Stimulated activated CD4-positive, alpha-beta T cell treated with anti-CD3 and anti-CD28 coated beads, TNF-alpha, amount 100 ng/mL, for 1 hour (primary cell): Measurements from ENCODE around the gene HRH1.
"Not testable (repeated sequence)": the region's sequence is repeated elsewhere in the genome, so short reads cannot be mapped to it uniquely, and the experiment has no call there.

ENCODE experiments used
- DNase-seq, 3 donors: peaks; one replicate each; pipeline ENCODE4 v3.0.0-alpha.2; 2020; ENCODE audit warnings: low read depth in 3 of 3, low spot score in 1 of 3

Gene HRH1

GRCh38 chr3:11140030-11140712 is 14.1 kb upstream of the HRH1 start:
- DNase-seq, result no peak

GRCh38 chr3:11140713-11141104 is 13.6 kb upstream of the HRH1 start:
- no peak for DNase-seq

GRCh38 chr3:11143476-11143875 is 10.8 kb upstream of the HRH1 start:
- no peak for DNase-seq

GRCh38 chr3:11144996-11145395 is 9.3 kb upstream of the HRH1 start:
- DNase-seq, result no peak

GRCh38 chr3:11145888-11146287 is 8.4 kb upstream of the HRH1 start:
- no peak for DNase-seq

GRCh38 chr3:11146773-11147660 is 7.3 kb upstream of the HRH1 start:
- DNase-seq, result no peak

- DNase-seq, result no peak
Measured at GRCh38 chr3:11150256-11150655, 4.0 kb upstream of the HRH1 start.

GRCh38 chr3:11152301-11152700 is 2.0 kb upstream of the HRH1 start:
- DNase-seq, result no peak

GRCh38 chr3:11154953-11155325 is 646 bp downstream of the HRH1 start:
- DNase-seq, result no peak

- no peak for DNase-seq
Measured at GRCh38 chr3:11155341-11156025, 1.2 kb downstream of the HRH1 start.

- DNase-seq, result no peak
Measured at GRCh38 chr3:11156026-11156410, 1.7 kb downstream of the HRH1 start.

GRCh38 chr3:11157421-11157820 is 3.1 kb downstream of the HRH1 start:
- DNase-seq, result no peak

- no peak for DNase-seq
Measured at GRCh38 chr3:11159421-11159904, 5.2 kb downstream of the HRH1 start.

GRCh38 chr3:11161666-11162065 is 7.4 kb downstream of the HRH1 start:
- no peak for DNase-seq

GRCh38 chr3:11162401-11163345 is 8.4 kb downstream of the HRH1 start:
- DNase-seq, result no peak

GRCh38 chr3:11164607-11165006 is 10.3 kb downstream of the HRH1 start:
- no peak for DNase-seq

GRCh38 chr3:11165476-11165875 is 11.2 kb downstream of the HRH1 start:
- no peak for DNase-seq

GRCh38 chr3:11166807-11167400 is 12.6 kb downstream of the HRH1 start:
- not testable (repeated sequence) for DNase-seq

- DNase-seq, result no peak
Measured at GRCh38 chr3:11167590-11167989, 13.3 kb downstream of the HRH1 start.

GRCh38 chr3:11168406-11168805 is 14.1 kb downstream of the HRH1 start:
- no peak for DNase-seq
